ENCODE data around the gene SART1.

The SART1 gene

GRCh38 chr11:65981972-65982823, 20.7 kb downstream of the SART1 start:
- no peaks in the 10 kb centered on the region for H3K4me1 Mint-ChIP-seq
- H3K27me3 Mint-ChIP-seq, result no peaks in the 10 kb centered on the region
- no peak for DNase-seq (ENCODE audit: low spot score in 2 of 2)
- ATAC-seq (ENCODE audit: low read depth), result no peak
- no peak overlapping the region for H3K4me3 Mint-ChIP-seq
- no peak overlapping the region for H3K27ac Mint-ChIP-seq
- H3K36me3 Mint-ChIP-seq, result peaks cover 12% of the 10 kb centered on the region
- no peaks in the 10 kb centered on the region for H3K9me3 Mint-ChIP-seq

- H3K4me3 Mint-ChIP-seq, result no peak overlapping the region
- H3K4me1 Mint-ChIP-seq, result no peaks in the 10 kb centered on the region
- DNase-seq (ENCODE audit: low spot score in 2 of 2) (no peak), ATAC-seq (ENCODE audit: low read depth) (no peak)
- no peak overlapping the region for H3K27ac Mint-ChIP-seq
- no peaks in the 10 kb centered on the region for H3K27me3 Mint-ChIP-seq
- peaks cover 9% of the 10 kb centered on the region for H3K36me3 Mint-ChIP-seq
- no peaks in the 10 kb centered on the region for H3K9me3 Mint-ChIP-seq
Measured at GRCh38 chr11:65982824-65983588, 21.5 kb downstream of the SART1 start.

DNA sequence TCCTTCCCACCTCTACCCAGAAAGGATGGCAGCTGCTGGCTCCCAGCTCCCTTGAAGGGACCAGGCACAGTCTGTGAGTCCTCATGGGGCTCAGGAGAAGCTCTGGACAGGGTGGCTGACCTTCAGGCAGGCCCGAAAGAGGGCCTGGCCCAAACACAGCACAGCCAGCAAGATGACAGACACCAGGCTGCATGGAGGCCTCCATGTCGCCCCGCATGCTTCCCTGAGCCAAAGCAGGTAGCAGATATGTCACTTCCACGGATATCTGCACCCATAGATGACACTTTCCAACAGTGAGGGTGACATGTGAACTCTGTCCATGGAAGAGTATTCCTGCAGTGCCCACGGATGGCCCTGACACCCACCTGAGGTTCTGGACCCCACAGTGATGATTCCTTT, 22.1 kb downstream of the SART1 start:
- Mint-ChIP-seq H3K27me3 (no peaks in the 10 kb centered on the region), H3K9me3 (no peaks in the 10 kb centered on the region), H3K4me1 (no peaks in the 10 kb centered on the region), H3K36me3 (peaks cover 6% of the 10 kb centered on the region), H3K27ac (no peak overlapping the region), H3K4me3 (no peak overlapping the region)
- ATAC-seq (ENCODE audit: low read depth) (no peak), DNase-seq (ENCODE audit: low spot score in 2 of 2) (no peak)

GRCh38 chr11:65987336-65987735, 25.8 kb downstream of the SART1 start:
- ATAC-seq (ENCODE audit: low read depth) (no peak), DNase-seq (ENCODE audit: low spot score in 2 of 2) (no peak)
- no peaks in the 10 kb centered on the region for H3K27me3 Mint-ChIP-seq
- H3K4me3 Mint-ChIP-seq, result no peak overlapping the region
- H3K9me3 Mint-ChIP-seq, result no peaks in the 10 kb centered on the region
- no peak overlapping the region for H3K27ac Mint-ChIP-seq
- H3K4me1 Mint-ChIP-seq, result peaks cover 5% of the 10 kb centered on the region
- peaks cover 7% of the 10 kb centered on the region for H3K36me3 Mint-ChIP-seq

- H3K27me3 Mint-ChIP-seq, result no peaks in the 10 kb centered on the region
- H3K9me3 Mint-ChIP-seq, result no peaks in the 10 kb centered on the region
- H3K4me1 Mint-ChIP-seq, result peaks cover 5% of the 10 kb centered on the region
- no peak overlapping the region for H3K4me3 Mint-ChIP-seq
- peak; percentile 86 to 93 for DNase-seq (ENCODE audit: low spot score in 2 of 2)
- peak overlapping the region; percentile 87 for H3K27ac Mint-ChIP-seq
- peaks cover 7% of the 10 kb centered on the region for H3K36me3 Mint-ChIP-seq
- ATAC-seq (ENCODE audit: low read depth), result peak; percentile 95
Measured at GRCh38 chr11:65988791-65989592, 27.5 kb downstream of the SART1 start.

GRCh38 chr11:65992056-65992455, 30.5 kb downstream of the SART1 start:
- no peak overlapping the region for H3K27ac Mint-ChIP-seq
- DNase-seq (ENCODE audit: low spot score in 2 of 2) (no peak), ATAC-seq (ENCODE audit: low read depth) (no peak)
- H3K27me3 Mint-ChIP-seq, result no peaks in the 10 kb centered on the region
- H3K9me3 Mint-ChIP-seq, result no peaks in the 10 kb centered on the region
- no peak overlapping the region for H3K4me3 Mint-ChIP-seq
- peaks cover 11% of the 10 kb centered on the region for H3K4me1 Mint-ChIP-seq
- H3K36me3 Mint-ChIP-seq, result peaks cover 10% of the 10 kb centered on the region

DNA sequence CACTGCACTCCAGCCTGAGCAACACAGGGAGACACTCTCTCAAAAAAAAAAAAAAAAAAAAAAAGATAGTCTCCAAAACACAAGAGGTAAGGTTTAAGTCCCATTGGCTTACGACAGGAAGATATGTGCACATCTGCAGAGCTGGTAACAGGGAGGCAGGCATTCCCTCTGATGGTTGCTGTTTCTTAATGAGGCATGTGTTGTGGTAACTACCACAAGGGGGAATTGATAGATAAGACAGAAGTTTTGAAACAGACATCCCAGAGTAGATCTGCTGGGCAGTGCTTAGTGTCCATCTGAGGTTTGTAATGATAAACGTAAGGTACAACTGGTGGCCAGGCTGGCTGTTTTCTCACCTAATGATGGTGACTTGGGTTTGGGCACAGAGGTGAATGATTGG, 35.8 kb downstream of the SART1 start:
- Mint-ChIP-seq H3K4me3 (peak overlapping the region; percentile 24), H3K9me3 (no peaks in the 10 kb centered on the region), H3K27ac (peak overlapping the region; percentile 64), H3K36me3 (peaks cover 25% of the 10 kb centered on the region), H3K27me3 (no peaks in the 10 kb centered on the region), H3K4me1 (peaks cover 17% of the 10 kb centered on the region)
- ATAC-seq (ENCODE audit: low read depth), result no peak
- DNase-seq (ENCODE audit: low spot score in 2 of 2), result no peak

- peak within 1 kb of the TSS; percentile 95 for H3K4me3 Mint-ChIP-seq
- no peaks in the 10 kb centered on the region for H3K27me3 Mint-ChIP-seq
- peak within 1 kb of the TSS; percentile 99 for H3K27ac Mint-ChIP-seq
- peak; percentile 70 for ATAC-seq (ENCODE audit: low read depth)
- DNase-seq (ENCODE audit: low spot score in 2 of 2), result peak; percentile 93 to 96
- H3K36me3 Mint-ChIP-seq, result peaks cover 26% of the 10 kb centered on the region
- H3K9me3 Mint-ChIP-seq, result no peaks in the 10 kb centered on the region
- peaks cover 21% of the 10 kb centered on the region for H3K4me1 Mint-ChIP-seq
Measured at GRCh38 chr11:66001942-66002647, 40.6 kb downstream of the SART1 start, which contains the start of the genes BANF1 and EIF1AD. Gene BANF1, plus strand, starts transcription at chr11:66002503. Its CDS starts 748 bp downstream, at chr11:66003251. Gene EIF1AD, minus strand, starts transcription at chr11:66002157. Its CDS starts 1,768 bp downstream, at chr11:66000389.

DNA sequence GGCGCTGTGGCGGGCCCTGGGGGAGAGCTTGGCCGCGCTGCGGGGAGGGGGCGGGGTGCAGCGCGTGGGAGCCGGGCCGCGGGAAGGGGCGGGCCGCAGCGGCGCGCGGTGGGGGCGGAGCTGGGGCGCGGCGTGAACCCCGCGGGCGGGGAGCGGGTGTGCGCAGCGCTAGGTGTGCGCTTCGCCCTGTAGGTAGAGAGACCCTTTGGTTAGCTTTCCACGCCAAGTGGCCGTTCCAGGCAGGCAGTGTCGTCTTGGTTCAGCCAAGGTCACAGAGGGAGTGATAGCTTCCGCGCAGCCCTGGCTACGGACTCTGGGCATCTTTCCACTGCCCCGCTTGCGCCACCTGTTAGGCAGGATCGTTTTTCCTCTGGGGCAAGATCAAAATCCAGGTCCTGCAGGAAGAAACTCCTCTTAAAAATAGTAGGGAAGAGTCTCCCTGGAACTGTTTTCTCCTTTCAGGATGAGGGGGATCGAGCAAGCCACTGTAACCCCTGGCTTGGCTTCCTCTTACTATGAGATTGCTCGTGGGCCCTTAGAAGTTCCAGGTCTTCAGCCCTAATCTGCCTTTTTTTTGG, 41.2 kb downstream of the SART1 start:
- H3K4me3 Mint-ChIP-seq, result peak overlapping the region; percentile 95
- peaks cover 15% of the 10 kb centered on the region for H3K4me1 Mint-ChIP-seq
- H3K36me3 Mint-ChIP-seq, result peaks cover 20% of the 10 kb centered on the region
- peak overlapping the region; percentile 99 for H3K27ac Mint-ChIP-seq
- no peaks in the 10 kb centered on the region for H3K27me3 Mint-ChIP-seq
- peak; percentile 68 for ATAC-seq (ENCODE audit: low read depth)
- no peak for DNase-seq (ENCODE audit: low spot score in 2 of 2)
- no peaks in the 10 kb centered on the region for H3K9me3 Mint-ChIP-seq

DNA sequence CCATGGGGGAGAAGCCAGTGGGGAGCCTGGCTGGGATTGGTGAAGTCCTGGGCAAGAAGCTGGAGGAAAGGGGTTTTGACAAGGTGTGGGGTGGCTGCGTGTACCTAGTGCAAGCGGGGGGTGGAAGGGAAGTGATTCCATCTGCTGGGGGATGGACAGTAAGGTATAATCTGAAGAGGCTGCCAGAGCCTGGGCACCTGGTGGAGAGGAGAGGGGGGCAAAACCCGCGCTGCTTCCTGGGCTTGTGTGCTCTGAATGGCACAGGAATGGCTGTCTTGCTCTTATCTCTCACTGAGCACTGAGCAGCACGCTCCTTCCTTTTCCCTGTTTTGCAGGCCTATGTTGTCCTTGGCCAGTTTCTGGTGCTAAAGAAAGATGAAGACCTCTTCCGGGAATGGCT, 41.8 kb downstream of the SART1 start:
- peaks cover 14% of the 10 kb centered on the region for H3K4me1 Mint-ChIP-seq
- H3K27me3 Mint-ChIP-seq, result no peaks in the 10 kb centered on the region
- H3K9me3 Mint-ChIP-seq, result no peaks in the 10 kb centered on the region
- H3K4me3 Mint-ChIP-seq, result peak overlapping the region; percentile 95
- peak overlapping the region; percentile 99 for H3K27ac Mint-ChIP-seq
- peaks cover 16% of the 10 kb centered on the region for H3K36me3 Mint-ChIP-seq
- DNase-seq (ENCODE audit: low spot score in 2 of 2), result no peak
- ATAC-seq (ENCODE audit: low read depth), result no peak

- Mint-ChIP-seq H3K27ac (no peak overlapping the region), H3K36me3 (peaks cover 12% of the 10 kb centered on the region), H3K27me3 (no peaks in the 10 kb centered on the region), H3K9me3 (no peaks in the 10 kb centered on the region), H3K4me1 (peaks cover 14% of the 10 kb centered on the region), H3K4me3 (no peak overlapping the region)
- no peak for ATAC-seq (ENCODE audit: low read depth)
- DNase-seq (ENCODE audit: low spot score in 2 of 2), result no peak
Measured at GRCh38 chr11:66004186-66004585, 42.7 kb downstream of the SART1 start.

- no peak overlapping the region for H3K4me3 Mint-ChIP-seq
- H3K9me3 Mint-ChIP-seq, result no peaks in the 10 kb centered on the region
- no peak for ATAC-seq (ENCODE audit: low read depth)
- H3K27me3 Mint-ChIP-seq, result no peaks in the 10 kb centered on the region
- no peak for DNase-seq (ENCODE audit: low spot score in 2 of 2)
- no peak overlapping the region for H3K27ac Mint-ChIP-seq
- peaks cover 14% of the 10 kb centered on the region for H3K4me1 Mint-ChIP-seq
- H3K36me3 Mint-ChIP-seq, result peaks cover 6% of the 10 kb centered on the region
Measured at GRCh38 chr11:66006134-66006890, 44.8 kb downstream of the SART1 start.

- Mint-ChIP-seq H3K4me1 (peaks cover 11% of the 10 kb centered on the region), H3K9me3 (no peaks in the 10 kb centered on the region), H3K36me3 (peaks cover 5% of the 10 kb centered on the region), H3K4me3 (no peak overlapping the region), H3K27ac (no peak overlapping the region), H3K27me3 (no peaks in the 10 kb centered on the region)
- ATAC-seq (ENCODE audit: low read depth), result no peak
- no peak for DNase-seq (ENCODE audit: low spot score in 2 of 2)
Measured at GRCh38 chr11:66006891-66007176, 45.3 kb downstream of the SART1 start.

Measured in memory B cell (primary cell).